UCSD-AML1 (cell line): Measurements from ENCODE around the gene FRA10AC1.
"Not testable (repeated sequence)": the region's sequence is repeated elsewhere in the genome, so short reads cannot be mapped to it uniquely, and the experiment has no call there.

Experiments used
- DNase-seq: peaks from one replicate; lab custom pipeline; 2025; ENCODE audit not compliant: unreplicated experiment; lab: John Stamatoyannopoulos, UW

The FRA10AC1 gene

DNA sequence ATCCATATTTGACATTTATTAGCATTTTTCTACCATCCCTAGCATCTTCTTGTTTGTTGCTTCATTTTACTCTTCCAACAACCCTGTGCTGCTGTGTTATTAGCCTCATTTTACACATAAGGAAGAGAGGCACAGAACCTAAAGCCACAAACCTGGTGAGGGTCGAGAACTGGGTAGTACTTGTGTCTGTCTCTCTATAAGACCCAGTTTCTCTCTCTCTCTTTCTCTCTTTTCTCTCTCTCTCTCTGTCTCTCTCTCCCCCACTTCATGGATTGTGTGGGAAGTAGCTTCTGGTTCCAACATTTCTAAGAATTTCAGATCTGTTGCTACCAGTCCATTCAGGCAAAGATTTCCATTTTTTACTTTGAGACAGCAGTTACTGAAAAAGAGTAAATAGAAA, 1.4 kb upstream of the FRA10AC1 start:
- DNase-seq, result no peak

DNA sequence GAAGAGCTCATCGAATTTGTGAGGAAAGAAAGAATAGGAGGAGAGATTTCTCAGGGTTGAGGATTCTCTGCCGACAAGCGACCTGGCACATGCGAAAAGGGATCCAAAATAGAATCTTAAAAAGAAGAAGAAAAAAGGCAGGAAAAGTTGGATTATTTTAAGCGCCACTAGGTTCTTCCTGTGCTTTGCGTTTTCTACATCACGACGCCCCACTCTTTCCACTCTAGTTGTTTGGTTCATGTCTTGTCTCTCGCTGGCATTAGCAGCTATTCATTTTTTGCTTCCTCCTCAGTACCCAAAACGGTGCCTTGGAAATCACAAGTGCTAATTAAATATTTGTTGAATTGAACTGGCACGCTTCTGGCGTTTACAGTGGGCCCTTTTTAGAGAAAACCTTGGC, 674 bp upstream of the FRA10AC1 start:
- DNase-seq, result no peak

DNA sequence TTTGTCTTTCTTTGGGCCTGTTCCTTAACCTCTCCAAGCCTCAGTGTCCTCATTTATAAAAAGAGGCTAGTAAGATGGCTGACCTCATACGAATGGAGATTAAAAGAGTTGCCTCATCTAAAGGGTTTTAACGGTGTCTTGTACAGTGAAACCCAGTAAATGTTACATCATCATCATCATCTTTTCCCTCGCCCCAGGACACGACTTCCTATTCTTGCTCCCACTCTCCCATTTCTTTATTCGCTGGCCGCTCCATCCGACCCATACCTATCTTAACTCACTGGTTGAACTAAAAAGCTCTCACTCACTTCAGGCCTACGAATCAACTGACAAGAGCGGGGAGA, 554 bp downstream of the FRA10AC1 start:
- no peak for DNase-seq

DNA sequence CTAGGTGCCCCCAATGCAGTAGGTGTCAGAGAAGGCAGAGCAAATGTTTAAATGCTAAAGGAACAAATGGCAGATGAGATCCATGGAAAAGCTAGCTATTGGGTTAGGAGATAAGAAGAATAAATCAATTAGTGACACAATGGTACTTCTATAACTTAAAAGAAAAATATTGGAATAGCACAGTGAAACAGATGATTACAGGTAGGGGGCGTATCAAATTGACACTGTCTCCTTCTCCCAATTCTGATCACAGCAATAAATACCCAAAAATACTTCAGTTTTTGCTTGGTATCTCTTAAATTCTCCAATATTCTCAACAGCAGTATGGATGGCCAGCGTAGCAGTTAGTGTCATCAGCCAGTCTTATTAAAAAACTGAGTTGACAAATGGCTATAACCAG, 5.2 kb downstream of the FRA10AC1 start:
- no peak for DNase-seq

DNA sequence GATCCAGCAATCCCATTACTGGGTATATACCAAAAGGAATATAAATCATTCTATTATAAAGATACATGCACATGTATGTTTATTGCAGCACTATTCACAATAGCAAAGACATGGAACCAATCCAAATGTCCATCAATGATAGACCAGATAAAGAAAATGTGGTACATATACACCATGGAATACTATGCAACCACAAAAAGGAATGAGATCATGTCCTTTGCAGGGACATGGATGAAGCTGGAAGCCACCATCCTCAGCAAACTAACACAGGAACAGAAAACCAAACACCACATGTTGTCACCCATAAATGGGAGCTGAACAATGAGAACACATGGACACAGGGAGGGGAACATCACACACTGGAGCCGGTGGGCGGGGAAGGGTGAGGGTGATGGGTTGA, 5.8 kb downstream of the FRA10AC1 start:
- DNase-seq, result not testable (repeated sequence)

DNA sequence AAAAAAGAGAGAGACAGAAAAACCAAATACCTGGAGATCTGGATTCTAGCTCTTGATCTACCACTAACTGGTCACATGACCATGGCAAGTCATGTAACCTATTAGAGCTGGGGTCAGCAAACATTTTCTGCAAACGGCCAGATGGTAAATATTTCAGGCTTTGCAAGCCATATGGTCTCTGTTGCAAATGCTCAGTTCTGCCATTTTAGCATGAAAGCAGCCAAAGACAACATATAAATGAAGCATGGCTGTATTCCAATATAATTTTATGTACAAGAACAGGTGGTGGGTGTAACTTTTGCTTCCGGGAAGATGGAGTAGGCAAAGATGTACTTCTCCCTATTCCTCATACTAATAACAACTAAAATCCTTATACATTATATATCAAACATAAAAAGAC, 6.7 kb downstream of the FRA10AC1 start:
- DNase-seq, result no peak

DNA sequence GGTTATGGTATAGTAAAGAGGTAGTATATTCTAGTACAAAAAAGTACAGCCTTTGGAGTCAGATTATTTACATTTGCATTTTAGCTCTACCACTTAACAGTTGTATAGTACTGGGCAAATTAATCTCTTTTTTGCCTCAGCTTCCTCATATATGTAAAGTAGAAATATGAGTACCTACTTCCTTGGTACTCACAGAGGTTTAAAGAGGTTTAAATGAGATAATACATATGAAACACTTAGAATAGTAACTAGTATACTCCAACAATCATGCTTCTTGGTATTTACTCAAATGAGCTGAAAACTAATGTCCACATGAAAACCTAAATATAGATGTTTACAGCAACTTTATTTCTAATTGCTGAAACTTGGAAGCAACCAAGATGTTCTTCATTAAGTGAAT, 14.7 kb downstream of the FRA10AC1 start:
- no peak for DNase-seq

DNA sequence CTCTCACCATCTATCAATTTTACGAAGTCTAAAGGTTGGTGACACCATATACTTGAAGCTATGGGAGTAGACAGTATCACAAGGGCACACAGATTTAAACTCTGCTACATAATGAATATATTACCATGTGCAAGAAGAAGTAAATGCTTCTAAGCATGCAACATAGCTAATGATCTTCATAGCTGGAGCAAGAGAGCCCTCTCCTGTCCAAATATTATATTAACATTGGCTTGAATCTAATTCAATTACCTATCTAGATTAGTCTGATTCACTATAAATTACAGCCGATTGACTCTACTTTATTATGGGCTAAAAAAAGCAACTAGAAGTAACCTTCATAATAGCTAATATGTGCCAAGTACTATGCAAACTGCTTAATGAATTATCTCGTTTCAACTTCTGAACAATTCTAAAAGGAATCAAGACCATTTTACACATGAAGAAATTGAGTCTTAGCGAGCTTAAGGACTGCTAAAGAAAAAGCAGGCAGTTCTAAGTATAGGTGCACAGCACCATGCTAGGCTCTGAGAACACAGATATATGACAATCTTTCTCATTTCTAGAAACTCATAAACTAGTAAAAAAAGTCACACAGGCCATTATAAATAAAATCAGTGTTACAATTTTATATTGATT, 21.9 kb downstream of the FRA10AC1 start:
- DNase-seq, result no peak

DNA sequence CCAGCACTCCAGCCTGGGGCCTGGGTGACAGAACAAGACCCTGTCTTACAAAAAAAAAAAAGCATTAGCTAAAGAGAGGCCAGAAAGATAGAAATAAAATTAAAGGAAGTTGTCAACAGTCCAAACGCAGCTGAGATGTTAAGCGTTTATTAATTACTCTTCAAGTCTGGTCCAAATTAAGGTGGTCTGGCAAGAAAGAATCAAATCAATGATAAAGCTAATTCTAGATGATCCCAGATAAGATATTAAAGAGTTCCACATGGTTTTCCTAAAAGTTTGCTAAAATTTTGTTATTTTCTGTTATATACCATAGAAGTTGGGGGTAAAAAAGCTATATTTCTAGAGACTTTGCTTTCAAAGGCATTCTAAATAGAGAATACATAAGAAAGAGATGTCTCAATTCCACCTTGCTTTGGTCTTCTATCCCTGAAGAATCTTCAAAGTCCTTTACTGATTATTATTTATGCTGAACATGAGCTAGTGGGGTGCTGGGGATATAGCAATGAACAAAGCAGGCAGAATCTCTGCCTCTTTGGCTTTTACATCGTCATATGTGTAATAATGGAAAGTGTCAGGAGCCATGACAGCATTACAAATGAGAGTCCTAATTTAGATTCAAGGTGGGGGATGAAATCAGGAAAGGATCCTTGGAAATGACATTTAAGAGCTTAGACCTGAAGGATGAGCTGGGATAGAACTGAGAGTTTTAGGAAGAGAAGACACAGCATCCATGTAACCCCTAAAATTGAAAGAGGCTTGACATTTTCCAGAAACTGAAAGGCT, 23.4 kb downstream of the FRA10AC1 start:
- no peak for DNase-seq

DNA sequence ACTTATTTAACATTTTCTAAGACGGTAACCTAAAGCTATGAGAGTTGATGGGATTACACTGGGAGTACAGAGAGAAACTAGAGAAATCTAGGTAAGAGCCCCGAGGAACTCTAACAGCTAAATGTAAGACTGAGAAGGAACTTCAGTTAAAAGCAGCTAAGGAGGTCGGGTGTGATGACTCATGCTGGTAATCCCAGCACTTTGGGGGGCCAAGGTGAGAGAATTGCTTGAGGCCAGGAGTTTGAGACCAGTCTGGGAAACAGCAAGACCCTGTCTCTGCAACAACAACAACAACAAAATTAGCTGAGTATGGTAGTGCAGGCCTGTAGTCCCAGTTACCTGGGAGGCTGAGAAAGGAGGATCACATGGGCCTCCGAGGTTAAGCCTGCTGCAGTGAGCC, 24.0 kb downstream of the FRA10AC1 start:
- no peak for DNase-seq

DNA sequence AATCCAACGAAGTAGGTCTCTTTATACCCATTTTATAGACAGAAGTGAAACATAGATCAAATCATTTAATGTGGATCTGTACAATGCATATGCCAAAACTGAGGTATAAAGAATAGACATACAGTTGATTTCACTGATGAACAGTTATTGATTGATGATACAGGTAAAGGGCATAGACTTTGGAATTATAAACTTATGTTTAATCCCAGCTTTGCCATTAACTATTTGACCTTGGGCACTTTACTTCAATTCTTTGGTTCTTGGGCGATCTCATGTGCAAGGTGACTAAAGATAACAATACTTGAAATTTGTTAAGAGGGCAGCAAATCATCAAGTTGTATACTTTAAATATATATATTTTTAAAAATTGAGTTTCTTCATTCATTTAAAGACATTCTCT, 28.6 kb downstream of the FRA10AC1 start:
- no peak for DNase-seq

DNA sequence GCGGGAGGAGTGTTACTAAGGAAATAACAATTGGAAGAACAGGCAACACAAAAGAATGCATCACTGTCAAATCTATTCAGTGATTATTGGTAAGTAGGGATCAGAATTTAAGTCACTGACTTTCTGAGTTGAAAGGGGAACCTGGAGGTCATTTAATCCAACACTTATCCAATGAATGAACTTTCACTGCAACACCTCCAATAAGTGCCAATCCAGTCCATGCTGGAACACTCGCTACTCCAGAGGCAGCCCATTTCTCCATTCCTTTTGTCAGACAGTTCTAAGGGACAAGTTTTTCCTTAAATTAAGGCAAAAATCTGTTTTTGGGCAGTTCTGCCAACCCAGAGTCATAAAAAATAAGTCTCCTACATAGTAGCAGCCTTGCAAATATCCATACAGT, 29.5 kb downstream of the FRA10AC1 start:
- no peak for DNase-seq

DNA sequence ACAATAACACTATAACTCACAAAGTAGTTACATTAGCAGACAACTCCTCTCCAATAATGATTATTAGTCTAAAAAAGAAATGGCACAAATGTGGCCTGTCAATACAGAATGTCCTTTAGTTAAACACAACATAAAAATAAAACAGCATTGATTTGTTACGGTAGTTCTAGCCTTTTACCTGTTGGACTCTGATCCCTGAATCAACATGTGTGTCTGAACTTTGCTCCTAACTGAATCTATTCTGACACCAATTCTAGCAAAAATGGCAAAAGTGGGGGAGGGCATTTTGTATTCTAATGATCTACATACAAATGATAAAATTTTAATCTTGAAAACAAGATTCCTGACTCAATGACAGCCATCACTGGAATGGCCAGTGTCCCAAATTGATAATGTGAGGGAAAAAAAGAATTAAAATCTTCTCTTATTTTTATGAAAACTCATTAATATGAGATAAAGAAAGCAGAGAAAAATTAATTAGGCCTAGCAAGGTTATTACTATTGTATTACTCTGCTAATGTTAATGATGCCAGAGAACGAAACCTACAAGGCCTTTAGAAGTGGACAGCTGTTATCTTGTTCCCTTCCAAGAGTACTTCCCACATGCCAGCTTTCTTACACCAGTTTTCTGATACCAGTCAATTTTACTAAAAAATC, 30.2 kb downstream of the FRA10AC1 start:
- DNase-seq, result no peak

DNA sequence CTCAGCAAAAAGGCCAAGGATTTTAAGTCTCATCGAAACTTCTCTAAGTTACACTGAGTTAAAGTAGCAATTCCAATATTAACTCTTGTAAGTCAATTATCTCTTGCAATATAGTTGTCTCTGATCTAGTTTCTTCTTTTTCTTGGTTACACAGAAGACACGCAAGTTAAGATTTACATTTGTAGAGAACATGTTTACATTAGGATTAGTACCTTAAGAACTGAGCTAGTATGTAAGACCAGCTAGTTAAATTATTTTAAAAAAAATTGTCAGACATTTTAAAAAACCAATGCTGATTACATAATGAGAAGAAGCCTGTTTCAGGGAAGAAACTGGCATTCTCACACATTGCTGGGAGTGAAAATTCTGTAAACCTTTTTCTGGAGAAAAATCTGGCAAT, 31.4 kb downstream of the FRA10AC1 start:
- no peak for DNase-seq

DNA sequence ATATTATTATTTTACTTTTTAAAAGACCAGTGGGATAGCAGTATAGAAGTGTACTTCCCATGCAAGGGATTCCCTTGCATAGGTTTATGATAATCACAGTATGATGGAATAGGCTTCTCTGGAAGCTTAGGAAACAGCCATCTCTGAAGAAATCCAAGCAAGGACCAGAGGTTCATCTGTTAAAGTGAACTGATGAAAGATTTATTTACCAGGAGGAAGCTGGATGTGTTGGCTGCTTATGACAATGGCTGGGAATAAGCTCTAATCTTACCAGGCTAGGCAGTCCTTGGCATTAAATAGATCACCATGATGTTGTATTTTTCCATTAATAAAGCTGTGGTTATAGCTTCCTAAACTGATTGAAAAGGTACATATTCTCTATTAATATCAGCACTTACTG, 32.0 kb downstream of the FRA10AC1 start:
- DNase-seq, result no peak

DNA sequence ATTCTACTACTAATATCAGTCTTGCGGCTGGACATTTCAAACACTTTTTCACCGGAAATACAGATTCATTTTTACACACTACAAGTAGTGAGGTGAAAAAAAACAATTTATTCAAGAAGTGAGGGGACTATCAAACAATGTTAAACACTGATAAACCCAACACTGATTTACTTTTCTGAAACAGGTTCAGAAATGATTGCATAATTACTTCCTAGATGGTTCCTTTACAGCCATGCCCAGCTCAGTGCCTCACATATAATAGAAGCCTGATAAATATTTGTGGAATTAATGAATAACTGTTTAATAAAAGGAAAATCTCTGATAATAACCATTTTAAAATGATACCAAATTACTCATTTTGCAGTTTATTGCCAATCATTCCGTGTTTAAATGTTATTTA, 34.6 kb downstream of the FRA10AC1 start:
- DNase-seq, result no peak

DNA sequence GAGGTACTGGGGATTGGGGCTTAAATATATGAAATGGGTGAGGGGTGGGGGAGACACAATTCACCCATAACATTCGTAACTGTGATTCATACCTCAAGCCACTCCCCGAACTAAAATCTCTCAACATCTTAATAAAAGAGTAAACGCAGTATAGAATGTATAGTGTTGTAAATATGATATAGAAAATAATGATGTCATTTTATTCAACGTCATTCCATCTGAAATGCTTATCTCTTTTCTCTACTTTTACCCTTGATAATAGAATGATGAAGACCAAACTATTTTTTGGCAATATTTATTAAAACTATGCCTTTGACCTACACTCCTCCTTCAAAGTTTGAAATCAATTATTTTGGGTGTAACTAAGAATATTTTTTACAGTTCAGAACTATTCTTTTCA, 36.4 kb downstream of the FRA10AC1 start:
- DNase-seq, result no peak

DNA sequence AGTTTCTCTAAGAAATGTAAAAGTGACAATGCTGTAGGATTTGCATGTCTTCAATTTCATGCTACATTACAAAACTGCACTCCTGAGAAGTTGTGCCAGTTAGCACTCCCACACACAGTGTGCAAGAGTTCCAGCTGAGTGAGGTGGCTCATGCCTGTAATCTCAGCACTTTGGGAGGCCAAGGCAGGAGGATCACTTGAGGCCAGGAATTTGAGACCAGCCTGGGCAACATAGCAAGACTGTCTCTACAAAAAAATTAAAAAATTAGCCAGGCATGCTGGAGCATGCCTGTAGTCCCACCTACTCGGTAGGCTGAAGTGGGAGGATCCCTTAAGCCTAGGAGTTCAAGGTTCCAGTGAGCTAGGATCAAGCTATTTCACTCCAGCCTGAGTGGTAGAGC, 44.6 kb downstream of the FRA10AC1 start:
- DNase-seq, result no peak

DNA sequence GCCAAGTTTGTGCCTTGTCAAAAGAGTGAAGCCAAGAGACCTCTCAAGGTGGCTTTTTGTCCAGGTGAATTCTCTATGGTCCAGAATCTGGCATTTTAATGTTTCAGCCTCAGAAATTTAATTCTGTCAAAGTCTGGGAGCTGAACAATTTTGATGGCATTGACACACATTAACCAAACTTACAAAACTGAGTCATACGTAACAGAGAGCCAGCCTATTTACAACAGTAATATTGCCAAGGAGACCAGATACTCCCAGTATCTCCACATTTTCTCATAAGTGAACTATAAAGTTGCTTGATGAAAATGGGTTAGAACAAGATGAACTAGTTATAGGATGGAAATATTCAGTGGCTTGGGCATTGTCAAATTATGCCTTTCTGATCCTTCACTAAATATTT, 46.2 kb downstream of the FRA10AC1 start:
- DNase-seq, result no peak

DNA sequence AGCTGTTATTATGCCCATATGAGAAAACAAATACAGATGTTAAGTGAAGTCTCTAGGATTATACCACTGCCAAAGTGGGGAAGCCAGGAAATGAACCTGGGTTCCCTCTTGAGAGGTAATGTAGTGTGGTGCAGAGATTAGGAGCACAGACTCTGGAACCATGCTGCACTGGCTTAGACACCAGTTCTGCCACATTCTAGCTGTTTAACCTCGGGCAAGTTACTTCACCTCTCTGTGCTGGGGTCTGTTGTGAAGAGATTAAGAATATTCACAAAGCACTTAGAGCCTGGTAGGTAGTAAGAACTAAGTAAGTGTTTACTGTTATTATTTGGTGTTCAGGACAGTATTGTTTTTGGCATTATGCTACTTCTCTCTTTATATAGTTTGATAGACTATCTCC, 48.2 kb downstream of the FRA10AC1 start:
- no peak for DNase-seq

DNA sequence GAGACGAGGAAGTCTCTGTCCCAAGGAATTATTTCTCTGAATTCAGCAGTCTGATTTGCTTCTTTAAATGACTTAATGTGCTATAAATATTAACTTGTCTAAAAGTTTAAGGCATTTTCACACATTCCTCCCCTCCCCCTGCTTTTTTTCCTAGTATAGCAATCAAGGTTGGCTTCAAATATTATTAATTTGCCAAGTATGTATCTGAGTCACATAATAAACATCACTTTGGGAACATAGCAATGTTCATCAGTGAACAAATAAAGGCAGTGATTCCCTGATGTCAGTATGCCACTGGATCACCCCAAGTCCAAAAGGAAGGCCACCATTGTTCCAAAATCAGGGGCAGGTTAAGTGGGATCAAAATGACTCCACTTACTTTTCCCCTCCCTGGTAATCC, 49.5 kb downstream of the FRA10AC1 start:
- DNase-seq, result no peak

DNA sequence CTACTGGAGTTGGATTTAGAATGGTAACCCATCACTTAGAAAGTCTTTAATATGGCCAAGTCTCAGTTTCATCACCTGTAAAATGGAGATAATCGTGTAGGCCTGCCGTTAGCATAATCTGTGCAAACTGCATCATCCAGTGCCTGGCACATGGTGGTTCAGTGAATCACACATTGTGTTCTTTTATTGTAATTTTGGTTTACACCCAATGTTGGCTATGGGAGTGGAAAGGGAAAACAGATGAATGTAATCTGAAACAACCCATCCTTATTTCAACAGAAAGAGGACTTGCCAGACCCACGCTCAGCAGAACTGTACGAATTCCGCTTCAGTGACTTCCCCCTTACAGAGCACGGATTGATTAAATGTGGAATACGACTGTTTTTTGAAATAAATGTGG, 62.6 kb downstream of the FRA10AC1 start:
- no peak for DNase-seq
